GM18861 (cell line): Measurements from ENCODE around the gene ACOX3.
"Not testable (repeated sequence)": the region's sequence is repeated elsewhere in the genome, so short reads cannot be mapped to it uniquely, and the experiment has no call there.

Source experiments
- ATAC-seq: cut with Tn5 transposase; IDR thresholded peaks from one replicate; pipeline ENCODE4 v1.9.1; 2021; ENCODE audit not compliant: unreplicated experiment

The ACOX3 gene

GRCh38 chr4:8359193-8359592 is 81.3 kb downstream of the ACOX3 start:
- ATAC-seq, result no peak

GRCh38 chr4:8356856-8357255 is 83.7 kb downstream of the ACOX3 start:
- ATAC-seq, result no peak

GRCh38 chr4:8355864-8356565 is 84.5 kb downstream of the ACOX3 start:
- no peak for ATAC-seq

GRCh38 chr4:8355306-8355705 is 85.2 kb downstream of the ACOX3 start:
- ATAC-seq, result no peak

GRCh38 chr4:8353912-8354453 is 86.5 kb downstream of the ACOX3 start:
- ATAC-seq, result no peak

GRCh38 chr4:8353158-8353669 is 87.3 kb downstream of the ACOX3 start:
- no peak for ATAC-seq

GRCh38 chr4:8352368-8353157 is 88.0 kb downstream of the ACOX3 start:
- ATAC-seq, result no peak

GRCh38 chr4:8351931-8352367 is 88.6 kb downstream of the ACOX3 start:
- ATAC-seq, result no peak

- no peak for ATAC-seq
Measured at GRCh38 chr4:8350841-8351461, 89.6 kb downstream of the ACOX3 start.

GRCh38 chr4:8350352-8350751 is 90.2 kb downstream of the ACOX3 start:
- ATAC-seq, result no peak

GRCh38 chr4:8349664-8350236 is 90.8 kb downstream of the ACOX3 start:
- no peak for ATAC-seq

GRCh38 chr4:8349236-8349635 is 91.3 kb downstream of the ACOX3 start:
- ATAC-seq, result not testable (repeated sequence)

- no peak for ATAC-seq
Measured at GRCh38 chr4:8348071-8348470, 92.5 kb downstream of the ACOX3 start.

- ATAC-seq, result no peak
Measured at GRCh38 chr4:8347660-8348059, 92.9 kb downstream of the ACOX3 start.

- ATAC-seq, result no peak
Measured at GRCh38 chr4:8346838-8347605, 93.5 kb downstream of the ACOX3 start.

- no peak for ATAC-seq
Measured at GRCh38 chr4:8345946-8346814, 94.3 kb downstream of the ACOX3 start.

- no peak for ATAC-seq
Measured at GRCh38 chr4:8345053-8345945, 95.2 kb downstream of the ACOX3 start.

GRCh38 chr4:8344377-8344776 is 96.1 kb downstream of the ACOX3 start:
- ATAC-seq, result no peak
